HUES64 (cell line): ENCODE results near the gene S100A2.
"Not testable (repeated sequence)": the region's sequence is repeated elsewhere in the genome, so short reads cannot be mapped to it uniquely, and the experiment has no call there.

Experiments
- H3K27ac ChIP-seq: 2 replicates; pipeline ENCODE4 v1.7.0; 2013; ENCODE audit warnings: low read depth, low read length, inconsistent platforms
- H3K27me3 ChIP-seq: 2 replicates; pipeline ENCODE4 v1.6.1; 2013; ENCODE audit warnings: mild to moderate bottlenecking, low read length; ENCODE audit not compliant: insufficient read depth
- H3K36me3 ChIP-seq: 2 replicates; pipeline ENCODE4 v1.6.1; 2013; ENCODE audit warnings: mild to moderate bottlenecking, low read length; ENCODE audit not compliant: insufficient read depth
- H3K4me1 ChIP-seq: 2 replicates; pipeline ENCODE4 v1.6.1; 2013; ENCODE audit warnings: mild to moderate bottlenecking, low read length, moderate library complexity; ENCODE audit not compliant: insufficient read depth
- H3K4me3 ChIP-seq: 2 replicates; pipeline ENCODE4 v1.5.1; 2013; ENCODE audit warnings: mild to moderate bottlenecking, low read length, moderate library complexity
- H3K9ac ChIP-seq: 2 replicates; pipeline ENCODE4 v1.6.1; 2013; ENCODE audit warnings: mild to moderate bottlenecking, low read depth, low read length
- H3K9me3 ChIP-seq: 2 replicates; pipeline ENCODE4 v1.6.1; 2013; ENCODE audit warnings: low read depth, low read length; ENCODE audit not compliant: insufficient read depth
- WGBS: fragments of 150-250, 120-280 bp; methylation state at CpG from one replicate; pipeline ENCODE4 v1.1.7; 2013; ENCODE audit warnings: missing lambda C conversion rate; 5-methylcytosine and 5-hydroxymethylcytosine counted together

Gene S100A2

DNA sequence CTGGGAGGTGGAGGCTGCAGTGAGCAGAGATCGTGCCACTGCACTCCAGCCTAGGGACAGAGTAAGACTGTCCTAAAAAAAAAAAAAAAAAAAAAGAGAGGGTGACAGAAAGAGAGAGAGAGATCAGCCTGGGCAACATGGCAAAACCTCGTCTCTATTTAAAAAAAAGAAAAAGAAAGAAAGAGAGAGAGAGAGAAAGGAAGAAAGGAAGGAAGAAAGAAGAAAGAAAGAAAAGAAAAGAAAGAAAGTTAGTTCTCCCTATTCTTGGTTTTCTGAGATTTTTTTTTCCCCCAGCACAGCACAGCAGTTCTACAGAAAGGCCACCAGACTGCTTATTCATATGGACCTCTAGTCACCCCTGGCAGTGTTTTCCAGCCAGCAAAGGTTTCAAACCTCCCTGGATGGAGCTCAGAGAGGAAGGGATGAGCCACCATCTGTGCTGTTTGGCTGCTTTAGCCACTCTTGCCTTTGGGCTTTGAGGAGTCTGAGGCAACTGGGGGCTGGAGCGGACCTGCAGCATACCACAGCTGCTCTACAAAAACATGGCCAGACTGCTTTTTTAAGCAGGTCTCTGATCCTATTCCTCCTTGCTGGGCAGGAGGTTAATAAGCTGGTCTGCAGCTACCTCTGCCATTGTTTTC lies 40.4 kb downstream of the S100A2 start:
- Histone ChIP-seq H3K9me3 (no peaks in the 10 kb centered on the region), H3K4me3 (no peak overlapping the region), H3K9ac (no peak overlapping the region), H3K27me3 (no peaks in the 10 kb centered on the region), H3K4me1 (peaks cover 22% of the 10 kb centered on the region), H3K36me3 (no peaks in the 10 kb centered on the region), H3K27ac (no peak overlapping the region)
- WGBS: 61% methylated on average over 3 of the region's 3 CpGs

- H3K9me3 ChIP-seq, H3K4me3 ChIP-seq, H3K27ac ChIP-seq, H3K9ac ChIP-seq, H3K36me3 ChIP-seq: not testable (repeated sequence)
- WGBS: 87% methylated on average over 13 of the region's 14 CpGs
- H3K27me3 ChIP-seq: peaks cover 17% of the 10 kb centered on the region; the same call in 1 of the 2 replicates
- H3K4me1 ChIP-seq: peaks cover 18% of the 10 kb centered on the region
Measured at GRCh38 chr1:153522353-153523048, 43.1 kb downstream of the S100A2 start.

DNA sequence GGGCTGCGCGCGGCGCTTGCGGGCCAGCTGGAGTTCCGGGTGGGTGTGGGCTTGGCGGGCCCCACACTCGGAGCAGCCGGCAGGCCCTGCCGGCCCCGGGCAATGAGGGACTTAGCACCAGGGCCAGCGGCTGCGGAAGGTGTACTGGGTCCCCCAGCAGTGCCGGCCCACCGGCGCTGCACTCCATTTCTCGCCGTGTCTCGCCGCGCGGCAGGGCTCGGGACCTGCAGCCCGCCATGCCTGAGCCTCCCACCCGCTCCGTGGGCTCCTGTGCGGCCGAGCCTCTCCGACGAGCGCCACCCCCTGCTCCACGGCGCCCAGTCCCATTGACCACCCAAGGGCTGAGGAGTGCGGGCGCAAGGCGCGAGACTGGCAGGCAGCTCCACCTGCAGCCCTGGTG lies 43.8 kb downstream of the S100A2 start:
- Histone ChIP-seq H3K4me1 (peaks cover 11% of the 10 kb centered on the region; the same call in 1 of the 2 replicates), H3K27me3 (peaks cover 23% of the 10 kb centered on the region; the same call in 1 of the 2 replicates)
- WGBS: 97% methylated on average over 37 of the region's 37 CpGs
- not testable (repeated sequence) for H3K36me3 ChIP-seq, H3K27ac ChIP-seq, H3K4me3 ChIP-seq, H3K9ac ChIP-seq, H3K9me3 ChIP-seq

DNA sequence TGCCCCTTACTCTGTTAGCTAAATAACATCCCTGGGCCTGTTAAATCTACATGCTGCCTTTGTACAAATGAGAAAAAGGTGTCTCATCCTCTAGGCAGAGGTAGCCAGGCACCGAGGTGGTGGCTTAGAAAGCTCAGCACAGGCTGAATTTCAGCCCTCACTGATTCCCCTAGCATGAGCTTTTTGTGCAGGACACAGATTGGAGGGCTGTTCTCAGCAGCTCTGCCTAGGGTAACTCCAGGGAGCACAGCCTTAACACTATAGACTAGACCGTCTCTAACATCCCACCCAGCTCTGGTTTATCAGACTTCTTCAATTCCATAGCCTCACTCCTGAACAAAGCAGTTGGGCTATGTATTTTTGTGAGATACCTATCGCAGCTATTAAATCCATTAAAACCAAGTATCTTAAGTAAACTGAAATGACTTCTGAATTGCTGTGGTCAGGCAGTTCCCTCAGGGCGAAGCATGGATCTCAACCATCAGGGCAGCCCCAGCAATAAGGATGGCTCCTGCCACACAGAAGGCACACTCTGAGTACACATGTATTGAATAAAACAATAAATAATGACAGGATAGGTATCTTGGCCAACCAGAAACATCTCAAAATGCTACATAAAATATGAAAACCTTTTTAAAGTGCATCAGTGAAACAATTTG lies 44.7 kb downstream of the S100A2 start:
- H3K27ac ChIP-seq: no peak overlapping the region
- H3K4me3 ChIP-seq: no peak overlapping the region
- 87% methylated on average over 4 of the region's 4 CpGs for WGBS
- H3K9me3 ChIP-seq: no peaks in the 10 kb centered on the region
- peaks cover 7% of the 10 kb centered on the region; the same call in 1 of the 2 replicates for H3K4me1 ChIP-seq
- H3K9ac ChIP-seq: no peak overlapping the region
- peaks cover 31% of the 10 kb centered on the region for H3K27me3 ChIP-seq
- no peaks in the 10 kb centered on the region for H3K36me3 ChIP-seq

GRCh38 chr1:153520137-153520691 lies 45.4 kb downstream of the S100A2 start:
- H3K9me3 ChIP-seq, H3K36me3 ChIP-seq, H3K27ac ChIP-seq, H3K9ac ChIP-seq, H3K4me1 ChIP-seq, H3K4me3 ChIP-seq: not testable (repeated sequence)
- H3K27me3 ChIP-seq: peaks cover 38% of the 10 kb centered on the region
- WGBS: 72% methylated on average over 5 of the region's 5 CpGs

GRCh38 chr1:153519242-153519641 lies 46.4 kb downstream of the S100A2 start:
- WGBS: 94% methylated on average over 3 of the region's 3 CpGs
- Histone ChIP-seq H3K4me1 (no peaks in the 10 kb centered on the region; the same call in 1 of the 2 replicates), H3K4me3 (no peak overlapping the region), H3K27ac (no peak overlapping the region), H3K27me3 (peaks cover 41% of the 10 kb centered on the region), H3K9me3 (no peaks in the 10 kb centered on the region), H3K36me3 (no peaks in the 10 kb centered on the region), H3K9ac (no peak overlapping the region)

- Histone ChIP-seq H3K36me3 (no peaks in the 10 kb centered on the region), H3K4me3 (no peak overlapping the region), H3K4me1 (no peaks in the 10 kb centered on the region; the same call in 1 of the 2 replicates), H3K9ac (no peak overlapping the region), H3K27me3 (peaks cover 44% of the 10 kb centered on the region), H3K27ac (no peak overlapping the region), H3K9me3 (no peaks in the 10 kb centered on the region)
- 62% methylated on average over 8 of the region's 8 CpGs for WGBS
Measured at GRCh38 chr1:153515504-153516394, 49.9 kb downstream of the S100A2 start.

DNA sequence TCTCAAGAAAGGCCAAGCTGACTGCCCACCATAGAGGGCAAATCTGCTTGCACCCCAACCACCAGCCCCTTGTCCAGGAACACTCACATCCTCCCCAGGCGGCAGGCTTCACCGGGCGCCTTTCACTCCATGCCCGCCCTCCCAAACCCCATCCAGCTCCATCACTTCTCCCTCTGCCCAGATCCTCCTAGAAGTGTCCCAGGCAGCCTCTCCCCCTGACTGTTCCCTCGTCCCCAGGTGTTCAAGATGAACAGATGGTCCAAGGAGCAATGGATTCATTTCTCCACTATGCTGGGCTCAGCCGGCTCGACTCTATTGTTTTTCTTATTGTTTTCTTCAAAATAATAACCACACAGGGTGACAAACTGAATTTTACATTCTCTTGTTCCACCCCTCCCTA lies 52.0 kb downstream of the S100A2 start:
- Histone ChIP-seq H3K9ac (no peak overlapping the region), H3K36me3 (no peaks in the 10 kb centered on the region), H3K27me3 (peaks cover 36% of the 10 kb centered on the region), H3K27ac (no peak overlapping the region), H3K4me1 (no peaks in the 10 kb centered on the region), H3K4me3 (no peak overlapping the region), H3K9me3 (no peaks in the 10 kb centered on the region)
- 91% methylated on average over 7 of the region's 7 CpGs for WGBS

GRCh38 chr1:153513023-153513422 lies 52.6 kb downstream of the S100A2 start:
- no peak overlapping the region for H3K27ac ChIP-seq
- no peaks in the 10 kb centered on the region for H3K9me3 ChIP-seq
- 94% methylated on average over 3 of the region's 3 CpGs for WGBS
- H3K4me3 ChIP-seq: no peak overlapping the region
- H3K9ac ChIP-seq: no peak overlapping the region
- no peaks in the 10 kb centered on the region for H3K4me1 ChIP-seq
- H3K36me3 ChIP-seq: no peaks in the 10 kb centered on the region
- peaks cover 32% of the 10 kb centered on the region for H3K27me3 ChIP-seq
